Vagina (tissue), 2 donors: ENCODE data around the gene KMT2C.
"Not testable (repeated sequence)": the region's sequence is repeated elsewhere in the genome, so short reads cannot be mapped to it uniquely, and the experiment has no call there.

ENCODE experiments used
- CTCF ChIP-seq, 3 experiments: fragments of 450-650 bp in 2 of 3; fragments of 200-600 bp in 1 of 3; sonication (generic) in 1 of 3; IDR thresholded peaks; one replicate each; pipeline ENCODE4 v1.5.1; 2017 to 2019; ENCODE audit warnings: antibody characterized with exemption in 3 of 3, mild to moderate bottlenecking in 2 of 3, moderate library complexity in 2 of 3
- POLR2A ChIP-seq, 2 donors: fragments of 450-650 bp; IDR thresholded peaks; one replicate each; pipeline ENCODE4 v1.6.1; 2017; ENCODE audit warnings: antibody characterized with exemption in 2 of 2, mild to moderate bottlenecking in 2 of 2, moderate library complexity in 2 of 2

GRCh38 chr7:152406030-152406429 is 29.8 kb downstream of the KMT2C start:
- not testable (repeated sequence) for TF ChIP-seq POLR2A, CTCF (IDR thresholded peaks at IDR 0.05)
